DMS153 treated with DMSO at 0.1 percent for 48 hours (cell line): ENCODE data around the gene RNF145.

Experiments
- DNase-seq: peaks from one replicate; lab custom pipeline; 2025; ENCODE audit not compliant: unreplicated experiment; lab: John Stamatoyannopoulos, UW

Gene RNF145

DNA sequence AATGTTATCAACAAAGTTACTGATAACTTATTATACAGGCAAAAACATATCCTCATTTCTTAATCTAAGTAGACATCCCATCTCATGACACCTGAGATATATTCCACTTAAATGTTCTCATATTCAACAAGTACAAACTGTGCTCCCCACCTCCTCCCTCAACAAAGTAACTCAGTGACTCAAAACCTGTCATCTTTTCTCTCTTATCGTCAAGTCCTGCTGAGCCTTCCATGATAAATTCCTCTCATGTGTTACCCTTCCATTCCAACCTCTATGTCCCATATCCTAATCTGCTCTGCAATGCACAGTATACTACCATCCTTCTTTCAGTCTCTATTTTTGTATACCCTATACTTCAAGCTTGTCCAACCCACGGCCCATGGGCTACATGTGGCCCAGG, 13.6 kb downstream of the RNF145 start:
- DNase-seq = no peak

DNA sequence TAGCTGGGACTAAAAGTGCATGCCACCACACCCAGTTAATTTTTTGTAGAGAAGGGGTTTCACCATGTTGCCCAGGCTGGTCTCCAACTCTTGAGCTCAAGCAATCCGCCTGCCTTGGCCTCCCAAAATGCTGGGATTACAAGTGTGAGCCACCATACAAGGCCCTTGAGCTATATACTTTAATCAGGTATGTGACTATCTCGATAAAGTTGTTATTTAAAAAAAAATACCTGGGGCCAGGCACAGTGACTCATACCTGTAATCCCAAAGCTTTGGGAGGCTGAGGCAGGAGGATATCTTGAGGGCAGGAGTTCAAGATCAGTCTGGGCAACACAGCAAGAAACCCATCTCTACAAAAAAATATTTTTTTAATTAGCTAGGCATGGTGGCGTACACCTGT, 19.2 kb downstream of the RNF145 start:
- DNase-seq = no peak

DNA sequence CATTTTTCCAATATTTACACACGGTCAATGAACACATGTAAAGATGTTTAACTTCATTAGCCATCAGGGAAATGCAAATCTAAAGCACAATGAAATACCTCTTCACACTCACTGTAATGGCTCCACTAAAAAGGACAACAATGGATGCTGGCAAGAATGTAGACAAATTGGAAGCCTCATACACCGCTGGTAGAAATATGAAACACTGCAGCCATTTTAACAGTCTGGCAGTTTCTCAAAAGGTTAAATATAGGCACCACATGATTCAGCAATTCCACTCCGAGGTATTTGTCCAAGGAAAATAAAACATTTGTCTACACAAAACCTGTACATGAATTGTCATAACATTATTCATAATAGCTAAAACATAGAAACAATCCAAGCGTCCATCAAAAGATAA, 20.0 kb downstream of the RNF145 start:
- peak; percentile 13 for DNase-seq

GRCh38 chr5:159187719-159188118, 21.6 kb downstream of the RNF145 start:
- DNase-seq = no peak

DNA sequence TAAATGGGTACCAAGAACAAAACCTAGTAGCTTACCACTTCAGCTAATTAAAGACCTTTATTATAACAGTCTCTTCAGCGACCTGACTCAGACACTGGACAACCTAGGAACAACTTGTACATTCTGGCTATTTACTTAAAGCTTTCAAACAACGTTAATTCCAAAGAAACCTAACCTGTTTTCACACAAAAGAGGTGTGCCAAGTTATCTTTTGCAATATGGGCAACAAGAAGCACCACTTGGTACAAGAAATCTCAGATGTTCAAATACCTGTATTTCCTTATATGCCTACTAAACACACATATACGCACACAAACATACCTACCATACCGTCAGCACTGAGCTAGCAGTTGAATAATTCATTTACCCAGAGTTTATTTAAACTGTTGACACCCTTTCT, 23.0 kb downstream of the RNF145 start:
- no peak for DNase-seq

- DNase-seq = no peak
Observed at GRCh38 chr5:159185773-159186172, 23.6 kb downstream of the RNF145 start.

DNA sequence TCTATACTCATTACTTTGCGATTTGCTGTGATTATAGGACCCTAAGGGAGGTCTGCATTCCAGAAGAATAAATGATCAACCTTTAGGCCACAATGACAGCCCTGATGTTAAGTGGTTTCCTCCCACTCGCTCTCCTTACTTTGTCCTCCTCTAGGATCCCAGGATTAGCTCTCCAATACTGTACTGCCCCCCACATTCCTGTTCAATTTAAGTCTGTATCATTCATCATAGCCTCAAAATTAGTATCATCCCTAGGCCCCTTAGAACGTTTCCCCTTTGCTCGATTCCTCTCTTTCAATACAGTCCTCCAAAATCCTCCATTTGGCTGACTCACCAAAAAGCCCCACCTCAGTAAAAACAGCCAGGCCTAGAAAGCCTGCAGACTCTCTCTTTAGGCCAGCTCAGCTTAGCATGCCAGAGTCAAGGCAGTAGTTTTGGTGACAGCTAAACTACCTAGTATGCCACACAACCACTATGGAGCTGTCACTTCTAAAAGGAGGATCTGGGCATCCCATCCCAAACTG, 24.4 kb downstream of the RNF145 start:
- DNase-seq = no peak

DNA sequence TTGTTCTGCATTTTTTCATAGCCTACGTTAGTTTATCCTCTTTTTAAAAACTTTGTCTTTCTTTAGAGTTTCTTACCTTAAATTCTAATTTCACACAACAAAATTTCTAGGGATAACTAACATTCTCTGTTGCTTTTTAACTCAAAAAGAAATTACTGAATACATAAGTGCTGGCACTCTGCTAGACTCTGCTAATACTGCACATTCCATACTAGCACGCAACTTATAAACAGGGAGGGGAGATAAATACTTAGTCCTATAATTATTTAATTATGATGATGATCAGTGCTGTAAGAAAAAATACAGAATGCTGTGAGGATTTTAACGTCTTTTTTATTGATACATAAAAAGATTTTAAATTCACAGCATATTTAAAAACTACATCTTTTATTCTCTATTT, 25.1 kb downstream of the RNF145 start:
- no peak for DNase-seq

- DNase-seq = no peak
Observed at GRCh38 chr5:159183247-159183646, 26.1 kb downstream of the RNF145 start.

GRCh38 chr5:159182691-159183090, 26.7 kb downstream of the RNF145 start:
- no peak for DNase-seq

- no peak for DNase-seq
Observed at GRCh38 chr5:159181651-159182050, 27.7 kb downstream of the RNF145 start.

- no peak for DNase-seq
Observed at GRCh38 chr5:159181152-159181551, 28.2 kb downstream of the RNF145 start.

DNA sequence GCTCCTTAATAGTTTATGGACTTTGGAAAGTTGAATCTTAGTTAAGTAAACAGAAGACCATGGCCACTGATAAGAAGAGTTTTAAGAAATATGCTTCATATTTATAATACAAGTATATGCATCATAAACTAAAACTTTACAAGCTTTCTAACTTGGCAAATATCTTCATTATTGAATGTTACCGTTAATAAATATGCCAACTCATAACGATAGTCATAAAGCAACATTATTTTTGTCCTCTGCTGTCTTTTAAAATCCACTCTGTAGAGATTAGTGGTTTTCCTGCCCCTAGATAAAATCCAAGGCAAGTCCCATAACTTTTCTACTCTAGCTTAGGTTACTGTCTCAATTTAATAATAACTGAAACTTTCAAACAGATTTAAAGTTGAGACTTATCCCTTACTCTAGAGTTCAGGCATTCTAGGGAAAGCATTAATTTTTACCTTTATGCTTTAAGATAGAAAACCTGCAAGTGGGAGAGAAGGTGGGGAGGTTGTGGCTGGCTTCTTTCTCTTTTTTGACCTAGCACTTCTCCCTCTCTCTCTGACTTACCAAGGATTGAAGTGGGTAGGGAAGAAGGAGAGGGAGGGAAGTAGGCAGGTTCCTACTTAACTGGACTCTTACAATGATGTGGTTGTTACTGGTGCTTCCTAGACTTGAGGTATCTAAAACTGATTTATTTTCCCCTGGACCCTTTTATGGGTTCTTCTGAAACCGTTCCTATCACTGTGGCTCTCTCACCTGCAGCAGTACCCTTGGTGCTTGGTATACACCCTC, 29.6 kb downstream of the RNF145 start:
- no peak for DNase-seq

GRCh38 chr5:159178978-159179377, 30.4 kb downstream of the RNF145 start:
- no peak for DNase-seq

DNA sequence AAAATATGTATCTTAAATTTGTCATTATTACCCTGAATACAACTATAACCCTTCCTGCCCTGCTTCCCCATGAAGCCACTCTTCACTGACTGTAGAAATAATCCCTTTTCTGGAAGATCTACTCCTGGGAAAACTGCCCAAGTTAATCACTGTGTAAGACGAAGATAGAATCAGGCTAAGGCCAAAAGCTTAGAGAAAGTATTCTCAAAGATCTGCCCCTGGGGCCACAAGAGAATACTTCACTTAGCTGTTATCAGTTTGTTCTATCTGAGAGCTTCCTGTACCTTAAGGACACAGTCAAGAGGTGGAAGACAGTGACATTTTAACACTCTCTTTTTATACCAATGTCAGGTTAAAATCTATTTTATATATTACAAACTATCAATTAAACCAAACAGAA, 33.8 kb downstream of the RNF145 start:
- no peak for DNase-seq

DNA sequence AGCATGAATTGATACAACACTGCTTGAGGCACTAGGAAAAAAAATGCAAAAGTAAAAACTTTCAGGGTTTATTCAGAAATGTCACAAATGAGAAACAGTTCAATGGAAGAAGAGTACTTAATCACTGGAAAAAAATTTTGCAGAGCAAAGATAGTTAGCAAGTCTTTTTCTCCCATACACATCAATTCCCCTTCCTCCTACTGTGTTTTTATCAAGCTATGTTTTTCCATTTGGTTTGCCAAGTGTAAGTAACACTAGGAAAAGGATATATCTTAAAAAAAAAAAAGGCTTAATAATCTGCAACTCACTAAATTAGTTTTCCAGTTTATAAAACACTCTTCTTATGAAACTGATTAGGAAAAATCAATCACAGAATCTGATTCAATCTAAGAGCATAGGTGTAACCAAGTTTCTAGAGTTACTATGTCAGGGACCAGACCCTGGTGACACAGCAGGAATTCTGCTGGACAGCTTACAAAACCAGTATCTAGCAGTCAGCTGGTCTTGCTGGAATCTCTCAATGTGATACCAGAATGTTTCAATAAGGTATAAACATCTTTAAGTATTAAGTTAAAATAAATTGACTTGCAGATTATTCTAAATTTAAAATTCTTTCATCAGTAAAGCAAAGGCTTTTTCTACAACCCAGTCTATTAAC, 34.7 kb downstream of the RNF145 start:
- DNase-seq = no peak

DNA sequence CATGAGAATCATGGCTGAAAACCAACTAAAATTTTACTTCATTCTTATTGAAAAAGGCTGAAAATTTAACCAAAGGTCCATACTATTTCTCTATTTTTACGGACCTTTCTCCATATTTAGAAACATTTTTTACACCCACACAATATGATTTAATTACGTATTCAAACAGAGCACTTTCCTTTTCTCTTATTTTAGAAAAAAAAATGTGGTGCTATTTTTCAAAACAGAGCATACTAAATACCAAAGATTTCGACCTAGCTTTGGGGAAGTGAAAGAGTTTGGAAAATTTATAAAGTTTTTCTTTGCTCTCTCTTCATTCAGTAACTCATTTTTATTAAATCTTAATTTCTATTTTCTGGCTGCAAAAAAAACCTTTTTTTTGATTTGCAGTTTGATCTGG, 38.1 kb downstream of the RNF145 start:
- no peak for DNase-seq

DNA sequence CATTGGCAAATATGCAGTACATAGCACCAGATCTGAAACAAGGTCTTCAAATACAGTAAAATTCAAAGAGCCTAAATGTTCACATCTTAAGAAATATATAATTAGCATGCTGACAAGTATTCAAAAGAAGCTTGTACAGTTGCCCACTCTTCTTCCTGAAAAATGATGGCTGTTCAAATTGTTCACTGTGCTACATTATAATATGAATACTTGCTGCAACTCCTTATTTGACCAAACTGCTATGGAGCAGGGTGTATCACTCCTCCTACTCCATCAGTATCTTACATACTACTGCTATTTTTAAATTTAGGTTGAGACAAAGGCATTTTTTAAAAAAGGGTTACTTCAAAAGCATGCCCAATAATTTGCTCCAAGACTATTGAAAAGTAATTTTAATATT, 39.3 kb downstream of the RNF145 start:
- DNase-seq = no peak

- DNase-seq = no peak
Observed at GRCh38 chr5:159166416-159166815, 42.9 kb downstream of the RNF145 start.

GRCh38 chr5:159163701-159164046, 45.7 kb downstream of the RNF145 start:
- DNase-seq = no peak

GRCh38 chr5:159163027-159163700, 46.2 kb downstream of the RNF145 start:
- DNase-seq = no peak
